ENCODE data around the gene CEBPZ.

Gene CEBPZ

DNA sequence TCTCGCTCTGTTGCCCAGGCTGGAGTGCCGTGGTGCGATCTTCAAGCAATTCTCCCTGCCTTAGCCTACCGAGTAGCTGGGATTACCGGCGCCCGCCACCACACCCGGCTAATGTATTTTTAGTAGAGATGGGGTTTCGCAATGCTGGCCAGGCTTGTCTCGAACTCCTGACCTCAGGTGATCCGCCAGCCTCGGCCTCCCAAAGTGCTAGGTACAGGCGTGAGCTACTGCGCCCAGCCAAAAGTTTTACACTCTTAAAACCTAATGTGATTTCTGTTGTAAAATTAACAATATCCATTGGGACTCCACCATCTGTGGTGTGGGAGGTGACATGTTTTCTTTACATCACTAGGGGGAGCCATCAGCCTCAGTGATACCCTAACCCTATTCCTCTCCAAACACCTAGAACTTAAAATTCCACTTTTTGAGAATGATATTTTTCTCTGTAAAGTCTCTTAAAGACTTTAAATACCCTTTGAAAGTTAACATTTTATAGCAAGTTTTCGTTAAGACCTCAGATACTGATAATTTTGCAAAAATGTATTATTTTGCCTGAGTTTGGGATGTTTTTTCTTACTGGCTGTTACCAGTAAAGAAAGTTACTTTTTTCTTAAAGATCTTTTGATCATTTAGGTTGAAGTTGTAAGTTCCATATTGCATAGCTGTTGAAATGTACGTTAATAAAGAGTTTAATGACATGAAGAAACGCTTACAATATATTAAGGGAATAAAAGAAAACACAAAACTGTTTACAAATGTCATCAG lies 63.0 kb downstream of the CEBPZ start:
- ATAC-seq: peak; percentile 98
- TF ChIP-seq, protein P1, sequence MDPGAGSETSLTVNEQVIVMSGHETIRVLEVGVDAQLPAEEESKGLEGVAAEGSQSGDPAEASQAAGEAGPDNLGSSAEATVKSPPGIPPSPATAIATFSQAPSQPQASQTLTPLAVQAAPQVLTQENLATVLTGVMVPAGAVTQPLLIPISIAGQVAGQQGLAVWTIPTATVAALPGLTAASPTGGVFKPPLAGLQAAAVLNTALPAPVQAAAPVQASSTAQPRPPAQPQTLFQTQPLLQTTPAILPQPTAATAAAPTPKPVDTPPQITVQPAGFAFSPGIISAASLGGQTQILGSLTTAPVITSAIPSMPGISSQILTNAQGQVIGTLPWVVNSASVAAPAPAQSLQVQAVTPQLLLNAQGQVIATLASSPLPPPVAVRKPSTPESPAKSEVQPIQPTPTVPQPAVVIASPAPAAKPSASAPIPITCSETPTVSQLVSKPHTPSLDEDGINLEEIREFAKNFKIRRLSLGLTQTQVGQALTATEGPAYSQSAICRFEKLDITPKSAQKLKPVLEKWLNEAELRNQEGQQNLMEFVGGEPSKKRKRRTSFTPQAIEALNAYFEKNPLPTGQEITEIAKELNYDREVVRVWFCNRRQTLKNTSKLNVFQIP (CRISPR knock-in tag; IDR thresholded peaks at IDR 0.05; ENCODE audit: borderline replicate concordance, low read depth): no peak
- TF ChIP-seq, protein P2, sequence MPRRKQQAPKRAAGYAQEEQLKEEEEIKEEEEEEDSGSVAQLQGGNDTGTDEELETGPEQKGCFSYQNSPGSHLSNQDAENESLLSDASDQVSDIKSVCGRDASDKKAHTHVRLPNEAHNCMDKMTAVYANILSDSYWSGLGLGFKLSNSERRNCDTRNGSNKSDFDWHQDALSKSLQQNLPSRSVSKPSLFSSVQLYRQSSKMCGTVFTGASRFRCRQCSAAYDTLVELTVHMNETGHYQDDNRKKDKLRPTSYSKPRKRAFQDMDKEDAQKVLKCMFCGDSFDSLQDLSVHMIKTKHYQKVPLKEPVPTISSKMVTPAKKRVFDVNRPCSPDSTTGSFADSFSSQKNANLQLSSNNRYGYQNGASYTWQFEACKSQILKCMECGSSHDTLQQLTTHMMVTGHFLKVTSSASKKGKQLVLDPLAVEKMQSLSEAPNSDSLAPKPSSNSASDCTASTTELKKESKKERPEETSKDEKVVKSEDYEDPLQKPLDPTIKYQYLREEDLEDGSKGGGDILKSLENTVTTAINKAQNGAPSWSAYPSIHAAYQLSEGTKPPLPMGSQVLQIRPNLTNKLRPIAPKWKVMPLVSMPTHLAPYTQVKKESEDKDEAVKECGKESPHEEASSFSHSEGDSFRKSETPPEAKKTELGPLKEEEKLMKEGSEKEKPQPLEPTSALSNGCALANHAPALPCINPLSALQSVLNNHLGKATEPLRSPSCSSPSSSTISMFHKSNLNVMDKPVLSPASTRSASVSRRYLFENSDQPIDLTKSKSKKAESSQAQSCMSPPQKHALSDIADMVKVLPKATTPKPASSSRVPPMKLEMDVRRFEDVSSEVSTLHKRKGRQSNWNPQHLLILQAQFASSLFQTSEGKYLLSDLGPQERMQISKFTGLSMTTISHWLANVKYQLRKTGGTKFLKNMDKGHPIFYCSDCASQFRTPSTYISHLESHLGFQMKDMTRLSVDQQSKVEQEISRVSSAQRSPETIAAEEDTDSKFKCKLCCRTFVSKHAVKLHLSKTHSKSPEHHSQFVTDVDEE (CRISPR knock-in tag; IDR thresholded peaks at IDR 0.05): no peak
- TF ChIP-seq SNAI2 (CRISPR knock-in tag; IDR thresholded peaks at IDR 0.05): no peak

DNA sequence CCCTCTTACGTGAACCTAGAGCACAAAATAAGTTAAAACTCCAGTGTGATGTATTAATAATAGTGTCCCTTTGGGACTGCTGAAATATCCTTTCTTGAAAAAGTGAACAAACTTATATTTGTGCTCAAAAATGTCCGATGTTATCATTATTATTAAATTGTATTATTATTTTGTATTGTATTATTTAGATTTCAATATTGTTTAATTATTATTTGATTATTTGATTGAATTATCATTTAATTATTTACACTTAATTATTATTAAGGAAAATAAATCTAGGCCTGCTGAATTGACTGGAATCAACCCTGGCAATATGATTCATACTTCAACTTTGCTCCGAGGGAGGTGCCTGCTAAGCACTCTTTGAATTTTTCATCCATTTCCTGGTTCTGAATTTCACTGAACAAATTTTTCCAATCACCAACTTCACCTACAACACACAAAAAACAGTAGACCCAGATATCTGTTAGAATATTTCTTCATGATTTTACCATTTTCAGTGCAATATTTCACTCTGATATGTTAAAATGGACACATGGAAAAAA lies 63.7 kb downstream of the CEBPZ start:
- ATAC-seq: no peak
- TF ChIP-seq SNAI2 (CRISPR knock-in tag; IDR thresholded peaks at IDR 0.05) (no peak), GLIS3 (CRISPR knock-in tag; IDR thresholded peaks at IDR 0.05) (no peak), ZNF8 (CRISPR knock-in tag; IDR thresholded peaks at IDR 0.05) (no peak), TOX (CRISPR knock-in tag; IDR thresholded peaks at IDR 0.05; ENCODE audit: borderline replicate concordance) (no peak), ZNF70 (CRISPR knock-in tag; IDR thresholded peaks at IDR 0.05) (no peak), ISL1 (CRISPR knock-in tag; IDR thresholded peaks at IDR 0.05) (no peak), CSDC2 (CRISPR knock-in tag; IDR thresholded peaks at IDR 0.05) (no peak), ARNTL (CRISPR knock-in tag; IDR thresholded peaks at IDR 0.05; ENCODE audit: borderline replicate concordance, low read depth) (no peak), RARB (CRISPR knock-in tag; IDR thresholded peaks at IDR 0.05) (no peak), BACH2 (CRISPR knock-in tag; IDR thresholded peaks at IDR 0.05; ENCODE audit: borderline replicate concordance) (no peak), ZFP3 (CRISPR knock-in tag; IDR thresholded peaks at IDR 0.05) (no peak), ZNF565 (CRISPR knock-in tag; conservative IDR thresholded peaks at IDR 0.05; ENCODE audit: low read depth) (no peak), PPARA (CRISPR knock-in tag; IDR thresholded peaks at IDR 0.05; ENCODE audit: borderline replicate concordance) (no peak)
- TF ChIP-seq, protein P1 (CRISPR knock-in tag; IDR thresholded peaks at IDR 0.05; ENCODE audit: borderline replicate concordance, low read depth): no peak
- TF ChIP-seq, protein P3, sequence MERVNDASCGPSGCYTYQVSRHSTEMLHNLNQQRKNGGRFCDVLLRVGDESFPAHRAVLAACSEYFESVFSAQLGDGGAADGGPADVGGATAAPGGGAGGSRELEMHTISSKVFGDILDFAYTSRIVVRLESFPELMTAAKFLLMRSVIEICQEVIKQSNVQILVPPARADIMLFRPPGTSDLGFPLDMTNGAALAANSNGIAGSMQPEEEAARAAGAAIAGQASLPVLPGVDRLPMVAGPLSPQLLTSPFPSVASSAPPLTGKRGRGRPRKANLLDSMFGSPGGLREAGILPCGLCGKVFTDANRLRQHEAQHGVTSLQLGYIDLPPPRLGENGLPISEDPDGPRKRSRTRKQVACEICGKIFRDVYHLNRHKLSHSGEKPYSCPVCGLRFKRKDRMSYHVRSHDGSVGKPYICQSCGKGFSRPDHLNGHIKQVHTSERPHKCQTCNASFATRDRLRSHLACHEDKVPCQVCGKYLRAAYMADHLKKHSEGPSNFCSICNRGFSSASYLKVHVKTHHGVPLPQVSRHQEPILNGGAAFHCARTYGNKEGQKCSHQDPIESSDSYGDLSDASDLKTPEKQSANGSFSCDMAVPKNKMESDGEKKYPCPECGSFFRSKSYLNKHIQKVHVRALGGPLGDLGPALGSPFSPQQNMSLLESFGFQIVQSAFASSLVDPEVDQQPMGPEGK (CRISPR knock-in tag; IDR thresholded peaks at IDR 0.05; ENCODE audit: borderline replicate concordance): no peak

DNA sequence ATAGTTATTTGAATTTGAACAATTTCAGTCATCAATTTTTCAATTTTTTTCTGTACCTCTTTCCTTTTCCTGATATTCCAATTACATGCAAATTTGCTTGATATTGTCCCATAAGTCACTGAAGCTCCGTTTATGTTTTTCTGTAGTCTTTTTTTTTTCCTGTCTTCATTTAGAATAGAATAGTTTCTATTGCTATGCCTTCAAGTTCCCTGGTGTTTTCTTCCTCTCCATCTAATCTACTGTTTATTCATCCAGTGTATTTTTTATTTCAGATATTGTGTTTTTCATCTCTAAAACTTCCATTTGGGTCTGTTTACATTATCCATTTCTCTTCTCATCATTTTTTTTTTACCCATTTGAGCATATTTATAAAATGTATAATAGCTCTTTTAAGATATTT lies 66.6 kb downstream of the CEBPZ start:
- TF ChIP-seq RARB (CRISPR knock-in tag; IDR thresholded peaks at IDR 0.05) (no peak), ZFP30 (CRISPR knock-in tag; IDR thresholded peaks at IDR 0.05) (peak; percentile 76)
- no peak for ATAC-seq

DNA sequence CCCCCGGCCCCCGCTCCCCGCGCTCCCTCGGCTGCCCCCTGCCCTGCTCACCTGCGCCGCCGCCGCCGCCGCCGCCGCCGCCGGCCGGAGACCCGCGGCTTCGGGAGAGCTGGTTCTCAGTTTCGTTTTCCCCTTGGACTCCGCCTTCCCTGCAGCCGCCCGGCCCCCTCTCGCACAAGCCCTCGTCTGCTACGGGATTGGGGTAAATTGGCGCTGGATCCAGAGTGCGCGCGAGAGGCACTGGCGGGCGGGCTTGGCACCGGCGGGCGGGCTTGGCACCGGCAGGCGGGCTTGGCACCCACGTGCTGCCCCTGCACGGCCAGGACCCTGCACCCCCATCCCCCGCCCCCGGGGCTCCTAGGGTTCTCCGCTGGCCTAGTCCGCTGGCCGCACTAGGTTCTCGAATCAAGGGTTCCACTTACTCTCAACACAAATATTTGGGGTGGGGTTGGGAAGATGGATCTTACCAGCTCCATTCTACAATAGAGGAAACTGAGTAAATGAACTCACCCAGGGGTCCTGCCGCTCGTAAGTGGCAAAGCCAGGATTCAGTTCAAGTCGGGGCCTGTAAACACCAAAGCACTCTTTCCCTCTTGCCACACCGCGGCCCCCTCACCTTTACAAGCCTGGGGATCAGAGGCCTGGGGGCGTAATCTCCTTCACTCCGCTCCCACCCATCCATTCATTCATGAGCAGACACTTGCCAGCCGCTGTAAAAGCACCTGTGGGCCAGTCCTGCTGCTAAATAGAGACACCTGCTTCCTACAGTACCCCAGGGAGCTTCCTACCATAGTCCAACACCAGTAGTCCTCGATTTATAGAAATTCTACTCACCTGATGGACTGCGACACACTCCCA lies 74.3 kb downstream of the CEBPZ start, which contains the start of gene EIF2AK2:
TSS of gene EIF2AK2 (minus strand) at position 124 of the 858 bp plus-strand sequence. CDS start 9,174 bp downstream, outside the sequence.
- TF ChIP-seq, protein P2 (CRISPR knock-in tag; IDR thresholded peaks at IDR 0.05): 0 out of 2 replicates have a peak, but pooled peaks have one; percentile 34
- TF ChIP-seq ISL1 (CRISPR knock-in tag; IDR thresholded peaks at IDR 0.05): 0 out of 2 replicates have a peak, but pooled peaks have one; percentile 17
- TF ChIP-seq ZNF565 (CRISPR knock-in tag; conservative IDR thresholded peaks at IDR 0.05; ENCODE audit: low read depth): no peak
- TF ChIP-seq ZFP3 (CRISPR knock-in tag; IDR thresholded peaks at IDR 0.05): 0 out of 2 replicates have a peak, but pooled peaks have one; percentile 60
- TF ChIP-seq PPARA (CRISPR knock-in tag; IDR thresholded peaks at IDR 0.05; ENCODE audit: borderline replicate concordance): no peak
- TF ChIP-seq BACH2 (CRISPR knock-in tag; IDR thresholded peaks at IDR 0.05; ENCODE audit: borderline replicate concordance): no peak
- TF ChIP-seq TCF4 (CRISPR knock-in tag; IDR thresholded peaks at IDR 0.05; ENCODE audit: borderline replicate concordance): no peak
- TF ChIP-seq SNAI2 (CRISPR knock-in tag; IDR thresholded peaks at IDR 0.05): 0 out of 2 replicates have a peak, but pooled peaks have one; percentile 37
- no peak for TF ChIP-seq RARB (CRISPR knock-in tag; IDR thresholded peaks at IDR 0.05)
- TF ChIP-seq, protein P3 (CRISPR knock-in tag; IDR thresholded peaks at IDR 0.05; ENCODE audit: borderline replicate concordance): 0 out of 2 replicates have a peak, but pooled peaks have one; percentile 41
- peak; percentile 96 for ATAC-seq

Measured in SK-N-SH treated with all-trans-retinoic acid at 6 μM for 48 hours (cell line).